ENCODE measurements around the gene TGIF2. TPM values are rescaled to one million over a fixed set of nuclear protein-coding genes. Genes with fewer than 3 reads are reported as not detected.
"Not testable (repeated sequence)": the region's sequence is repeated elsewhere in the genome, so short reads cannot be mapped to it uniquely, and the experiment has no call there.

The TGIF2 gene
- total RNA-seq, 1 donor from 2014 or later, result 140 TPM

DNA sequence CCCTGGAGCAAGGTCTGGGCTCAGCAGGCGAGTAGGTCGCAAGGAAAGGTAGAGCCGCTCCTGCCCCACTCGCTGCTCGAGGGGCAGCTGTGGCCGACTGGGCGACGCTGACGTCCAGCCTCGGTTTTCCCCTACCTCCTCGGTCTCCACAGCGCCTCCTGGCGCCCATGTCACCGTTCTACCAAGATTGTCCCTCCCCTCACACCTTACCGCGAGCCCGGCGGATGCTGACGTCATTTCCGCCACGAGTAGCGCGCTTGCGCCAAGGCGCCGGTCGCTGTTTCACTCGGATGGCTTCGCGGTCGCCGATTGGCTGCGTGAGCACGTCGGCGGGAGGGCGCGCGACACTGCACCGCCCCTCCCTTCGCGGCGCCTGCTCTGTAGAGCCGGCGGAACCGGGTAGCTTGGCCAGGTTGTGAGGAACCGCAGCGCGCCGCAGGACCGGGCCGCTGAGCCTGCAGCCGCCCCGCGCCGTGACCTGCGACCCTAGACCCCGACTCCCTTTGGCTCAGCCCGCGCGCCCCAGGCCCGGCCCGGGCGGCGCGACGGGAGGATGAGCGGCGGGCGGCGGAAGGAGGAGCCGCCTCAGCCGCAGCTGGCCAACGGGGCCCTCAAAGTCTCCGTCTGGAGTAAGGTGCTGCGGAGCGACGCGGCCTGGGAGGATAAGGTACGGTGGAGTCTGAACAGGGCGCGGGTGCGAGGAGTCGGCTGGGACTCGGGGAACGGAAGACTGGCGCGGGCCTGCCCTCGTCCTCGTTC lies 32.2 kb downstream of the TGIF2 start, which contains the start of gene RAB5IF:
RAB5IF (plus strand) TSS at position 381 of the 759 bp plus-strand sequence; CDS start at position 554, 173 bp downstream.
- Mint-ChIP-seq H3K4me3 (ENCODE audit: low read depth) (peak within 1 kb of the TSS; percentile 95), H3K27ac (peak within 1 kb of the TSS; percentile 95), H3K27me3 (no peaks in the 10 kb centered on the region), H3K9me3 (ENCODE audit: low read depth) (no peaks in the 10 kb centered on the region), H3K36me3 (ENCODE audit: insufficient read depth) (peaks cover under 1% of the 10 kb centered on the region), H3K4me1 (ENCODE audit: low read depth) (peaks cover 18% of the 10 kb centered on the region)
- peak; percentile 93 for TF ChIP-seq CTCF (IDR thresholded peaks at IDR 0.05; ENCODE audit: unreplicated experiment)
- DNase-seq (ENCODE audit: low spot score, unreplicated experiment), result peak; percentile 98

DNA sequence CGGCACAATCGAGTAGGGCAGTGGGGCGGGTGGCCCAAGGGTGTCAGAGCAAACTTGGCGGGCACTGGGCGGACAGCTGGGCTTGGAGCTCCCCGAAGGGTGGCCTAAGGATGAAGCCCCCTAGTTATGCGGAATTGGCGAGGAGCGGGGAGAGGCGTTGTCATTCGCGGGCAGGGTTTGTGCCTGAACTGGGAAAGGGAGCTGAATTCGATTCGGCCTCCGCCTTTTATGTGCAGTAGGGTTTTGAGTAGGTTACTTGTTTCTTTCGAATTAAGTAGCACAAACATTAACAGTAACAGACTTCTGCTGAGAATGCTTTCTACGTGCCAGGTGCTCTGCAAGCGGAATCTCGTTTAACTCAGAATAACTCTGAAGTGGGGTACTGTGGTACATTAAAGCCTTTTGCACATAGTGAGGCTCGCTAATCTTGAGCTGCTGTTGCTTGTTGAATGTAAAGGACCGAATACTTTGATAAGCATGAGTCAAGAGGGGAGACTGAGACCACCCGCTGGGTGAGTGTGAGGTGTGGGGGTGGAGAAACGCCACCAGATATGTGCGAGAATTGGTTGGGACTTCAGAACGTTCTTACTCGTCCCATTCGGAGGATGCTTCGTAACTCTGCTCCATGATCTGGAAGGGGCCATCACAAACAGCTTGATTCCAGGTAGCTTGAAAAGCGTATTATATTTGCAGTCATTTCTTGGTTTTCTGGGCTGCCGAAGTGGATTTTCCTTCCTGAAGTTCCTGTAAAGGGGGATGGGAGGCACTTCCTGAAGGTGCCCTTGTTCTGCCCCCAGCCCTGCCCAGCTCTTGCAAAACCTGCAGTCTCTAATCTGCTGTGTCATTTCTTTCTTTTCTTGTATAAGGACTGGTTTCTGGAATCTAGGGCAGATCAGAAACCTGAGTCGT lies 33.0 kb downstream of the TGIF2 start:
- DNase-seq (ENCODE audit: low spot score, unreplicated experiment), result no peak
- Mint-ChIP-seq H3K27me3 (no peaks in the 10 kb centered on the region), H3K4me1 (ENCODE audit: low read depth) (peaks cover 18% of the 10 kb centered on the region)

GRCh38 chr20:36607586-36608387 lies 34.4 kb downstream of the TGIF2 start:
- H3K36me3 Mint-ChIP-seq (ENCODE audit: insufficient read depth), result peaks cover 2% of the 10 kb centered on the region
- H3K4me1 Mint-ChIP-seq (ENCODE audit: low read depth), result peaks cover 18% of the 10 kb centered on the region
- peak overlapping the region; percentile 92 for H3K27ac Mint-ChIP-seq

More for the DNA sequence above, 33.0 kb downstream of the TGIF2 start:
- H3K4me3 Mint-ChIP-seq (ENCODE audit: low read depth), result peak overlapping the region; percentile 95
- peaks cover 2% of the 10 kb centered on the region for H3K36me3 Mint-ChIP-seq (ENCODE audit: insufficient read depth)
- peak overlapping the region; percentile 95 for H3K27ac Mint-ChIP-seq
- no peak for TF ChIP-seq CTCF (IDR thresholded peaks at IDR 0.05; ENCODE audit: unreplicated experiment)
- H3K9me3 Mint-ChIP-seq (ENCODE audit: low read depth), result no peaks in the 10 kb centered on the region

GRCh38 chr20:36608388-36608728 lies 35.0 kb downstream of the TGIF2 start:
- H3K27me3 Mint-ChIP-seq; DNase-seq (ENCODE audit: low spot score, unreplicated experiment); H3K9me3 Mint-ChIP-seq (ENCODE audit: low read depth); H3K4me3 Mint-ChIP-seq (ENCODE audit: low read depth); H3K27ac Mint-ChIP-seq; H3K36me3 Mint-ChIP-seq (ENCODE audit: insufficient read depth): not testable (repeated sequence)
- peaks cover 18% of the 10 kb centered on the region for H3K4me1 Mint-ChIP-seq (ENCODE audit: low read depth)

More at GRCh38 chr20:36607586-36608387, 34.4 kb downstream of the TGIF2 start:
- no peak for TF ChIP-seq CTCF (IDR thresholded peaks at IDR 0.05; ENCODE audit: unreplicated experiment)
- no peaks in the 10 kb centered on the region for H3K9me3 Mint-ChIP-seq (ENCODE audit: low read depth)
- no peak for DNase-seq (ENCODE audit: low spot score, unreplicated experiment)
- no peaks in the 10 kb centered on the region for H3K27me3 Mint-ChIP-seq
- peak overlapping the region; percentile 63 for H3K4me3 Mint-ChIP-seq (ENCODE audit: low read depth)

- Mint-ChIP-seq H3K9me3 (ENCODE audit: low read depth) (no peaks in the 10 kb centered on the region), H3K27ac (no peak overlapping the region), H3K4me3 (ENCODE audit: low read depth) (no peak overlapping the region), H3K4me1 (ENCODE audit: low read depth) (peaks cover 9% of the 10 kb centered on the region), H3K27me3 (no peaks in the 10 kb centered on the region), H3K36me3 (ENCODE audit: insufficient read depth) (peaks cover 2% of the 10 kb centered on the region)
- TF ChIP-seq CTCF (IDR thresholded peaks at IDR 0.05; ENCODE audit: unreplicated experiment), result no peak
- DNase-seq (ENCODE audit: low spot score, unreplicated experiment), result no peak
These were observed 38.2 kb downstream of the TGIF2 start for GRCh38 chr20:36611625-36612024.
